HG03064 (cell line): Measurements from ENCODE around the gene OSBP2.

Source experiments
- ATAC-seq: cut with Tn5 transposase; IDR thresholded peaks from one replicate; pipeline ENCODE4 v1.9.1; 2021; ENCODE audit warnings: low read depth; ENCODE audit not compliant: unreplicated experiment

Gene OSBP2

GRCh38 chr22:30890686-30891442 is 196.2 kb downstream of the OSBP2 start:
- no peak for ATAC-seq

GRCh38 chr22:30891443-30891755 is 196.7 kb downstream of the OSBP2 start:
- ATAC-seq = no peak

DNA sequence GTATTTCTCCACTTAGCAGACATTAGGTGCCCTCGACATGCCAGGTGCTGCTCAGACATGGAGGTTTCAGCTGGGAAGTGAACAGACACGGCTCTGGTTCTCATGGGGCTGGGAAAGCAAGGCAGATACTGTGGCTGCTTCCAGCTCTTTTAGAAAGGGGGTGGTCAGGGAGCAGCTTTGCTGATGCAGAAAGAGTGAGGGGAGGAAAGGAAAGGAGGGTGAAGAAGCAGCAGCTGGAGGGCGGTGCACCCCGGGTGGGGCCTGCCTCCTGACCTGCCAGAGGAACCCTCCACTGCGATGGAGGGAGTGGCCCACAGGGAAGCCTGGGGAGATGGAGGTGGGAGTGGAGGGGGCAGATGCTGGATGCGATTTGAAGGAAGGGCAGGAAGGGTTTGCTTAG is 197.1 kb downstream of the OSBP2 start:
- ATAC-seq = no peak

DNA sequence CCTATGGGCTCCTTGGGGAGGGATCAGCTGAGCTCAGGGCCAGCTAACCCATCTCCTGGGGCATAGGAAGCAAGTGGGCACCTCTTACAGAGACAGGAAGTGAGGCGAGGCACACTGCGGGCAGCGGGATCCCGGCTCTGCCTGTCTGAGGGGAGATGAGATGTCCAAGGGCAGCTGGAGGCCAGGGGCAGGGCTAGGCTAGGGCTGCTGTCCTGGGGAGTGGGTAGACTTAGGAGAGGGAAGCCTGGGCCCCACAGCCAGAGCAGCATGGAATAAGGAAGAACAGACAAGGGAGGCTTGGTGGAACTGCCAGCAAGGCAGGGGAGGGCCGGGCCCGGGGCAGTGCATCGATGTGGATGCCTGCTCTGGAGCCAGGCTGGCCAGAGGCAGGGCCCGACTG is 197.6 kb downstream of the OSBP2 start:
- ATAC-seq = no peak

DNA sequence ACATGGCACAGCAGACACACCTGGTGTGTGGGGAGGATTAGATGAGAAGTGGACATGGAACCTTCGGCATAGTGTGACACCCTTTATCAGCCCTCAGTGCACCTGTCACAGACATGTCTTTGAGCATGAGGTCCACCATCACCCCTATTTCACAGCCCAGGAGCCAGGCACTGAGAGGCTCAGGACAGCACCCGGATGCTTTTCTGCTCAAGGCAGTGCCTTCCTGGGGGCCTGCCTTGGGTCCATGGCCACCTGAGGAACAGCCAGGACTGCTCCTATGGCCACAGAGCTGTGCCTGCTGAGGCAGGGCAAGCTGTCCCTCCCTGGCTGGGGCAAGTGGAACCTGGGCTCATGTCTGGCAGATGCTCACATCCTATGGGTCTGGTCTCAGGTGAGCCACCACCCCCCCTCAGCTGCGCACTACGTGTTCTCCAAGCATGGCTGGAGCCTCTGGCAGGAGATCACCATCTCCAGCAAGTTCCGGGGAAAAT is 198.1 kb downstream of the OSBP2 start:
- ATAC-seq = no peak

- no peak for ATAC-seq
Measured at GRCh38 chr22:30893434-30894370, 199.0 kb downstream of the OSBP2 start.

DNA sequence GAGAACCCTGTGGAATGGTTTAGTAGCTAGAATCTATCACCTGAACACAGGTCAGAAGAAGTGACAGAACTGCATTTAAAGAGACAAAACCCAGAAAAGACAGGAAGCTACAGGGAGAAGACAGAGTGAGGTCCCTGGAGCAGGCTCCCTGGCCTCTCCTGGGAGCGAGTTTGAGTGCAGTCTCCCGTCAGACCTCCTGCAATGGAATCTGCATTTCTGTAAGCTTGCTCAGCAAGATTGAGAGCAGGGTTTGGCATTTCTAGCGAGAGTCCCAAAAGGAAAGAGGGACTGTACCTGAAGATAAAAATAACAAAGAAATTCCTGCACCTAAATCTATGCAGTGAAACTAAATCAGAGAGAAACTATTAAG is 199.7 kb downstream of the OSBP2 start:
- no peak for ATAC-seq

- no peak for ATAC-seq
Measured at GRCh38 chr22:30902496-30903357, 208.1 kb downstream of the OSBP2 start.

- no peak for ATAC-seq
Measured at GRCh38 chr22:30903876-30904460, 209.3 kb downstream of the OSBP2 start.

GRCh38 chr22:30905696-30906341 is 211.1 kb downstream of the OSBP2 start:
- ATAC-seq = no peak

DNA sequence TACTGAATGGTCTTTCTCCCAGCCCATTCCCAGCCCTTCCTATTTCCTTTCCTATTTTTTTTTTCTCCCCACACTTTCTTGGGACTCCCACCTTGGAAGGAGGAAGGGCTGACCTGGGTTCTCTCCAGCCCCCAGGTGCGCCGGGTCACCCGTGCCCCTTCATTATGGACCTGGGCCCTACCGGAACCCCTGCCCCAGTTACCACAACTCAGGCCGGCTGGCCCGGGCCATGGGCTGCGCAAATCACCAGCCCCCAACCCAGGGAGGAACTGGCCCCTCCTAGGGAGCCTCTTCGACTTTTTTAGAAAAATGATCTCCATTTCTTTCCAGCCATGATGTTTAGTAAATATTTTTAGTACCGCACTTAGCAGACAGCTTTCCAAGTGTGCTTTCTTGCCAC is 211.7 kb downstream of the OSBP2 start:
- ATAC-seq = no peak

DNA sequence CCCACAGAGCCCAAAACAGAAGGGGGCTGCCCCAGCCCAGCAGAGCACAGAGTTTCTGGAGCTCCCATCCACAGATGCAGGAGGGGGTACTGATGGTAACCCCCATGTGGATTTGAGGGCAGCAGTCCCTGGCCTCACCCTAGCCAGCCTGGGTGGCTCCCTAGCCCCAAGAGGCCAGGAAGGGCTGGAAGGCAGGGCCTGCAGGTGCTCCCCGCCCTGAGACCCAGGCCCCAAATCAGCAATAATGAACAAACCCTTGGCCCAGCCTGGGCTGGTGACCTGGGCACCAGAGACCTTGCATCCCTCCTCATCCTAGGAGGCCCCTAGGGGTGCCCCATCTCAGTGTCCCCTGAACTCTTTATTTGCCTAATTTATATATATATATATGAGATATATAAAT is 212.3 kb downstream of the OSBP2 start:
- ATAC-seq = no peak

GRCh38 chr22:30908051-30908461 is 213.4 kb downstream of the OSBP2 start:
- no peak for ATAC-seq

DNA sequence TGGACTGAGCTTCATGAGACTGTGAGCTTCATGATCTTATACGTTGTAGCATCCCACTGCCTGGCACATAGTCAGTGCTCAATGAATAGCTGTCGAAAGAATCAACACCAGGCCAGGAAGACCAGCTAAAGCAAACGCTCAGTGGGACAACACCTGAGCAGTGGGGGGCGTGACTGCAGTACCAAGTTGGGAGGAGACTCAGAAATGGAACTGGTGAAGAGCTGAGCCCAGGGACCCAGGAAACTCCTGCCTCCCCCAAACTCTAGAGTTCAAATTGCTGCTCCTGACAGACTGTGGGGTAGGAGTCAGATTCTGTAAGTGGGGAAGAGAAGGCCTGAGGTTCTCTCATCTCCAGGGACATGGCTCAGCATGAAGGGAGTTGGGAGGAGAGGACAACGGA is 214.6 kb downstream of the OSBP2 start:
- no peak for ATAC-seq

- ATAC-seq = no peak
Measured at GRCh38 chr22:30910358-30910757, 215.7 kb downstream of the OSBP2 start.

GRCh38 chr22:30918761-30919160 is 224.1 kb downstream of the OSBP2 start:
- no peak for ATAC-seq

DNA sequence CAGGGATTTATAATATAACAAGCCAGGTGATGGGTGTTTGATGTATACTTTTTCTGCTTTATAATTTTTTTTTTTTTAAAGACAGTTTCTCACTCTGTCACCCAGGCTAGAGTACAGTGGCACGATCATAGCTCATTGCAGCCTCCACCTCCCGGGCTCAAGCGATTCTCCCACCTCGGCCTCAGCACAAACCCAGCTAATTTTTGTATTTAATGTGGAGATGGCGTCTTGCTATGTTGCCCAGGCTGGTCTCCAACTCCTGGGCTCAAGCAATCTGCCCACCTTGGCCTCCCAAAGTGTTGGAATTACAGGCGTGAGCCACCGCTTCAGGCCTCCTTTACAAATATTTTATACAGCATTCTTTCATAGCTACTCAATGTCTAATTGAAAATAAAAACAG is 225.3 kb downstream of the OSBP2 start:
- no peak for ATAC-seq

DNA sequence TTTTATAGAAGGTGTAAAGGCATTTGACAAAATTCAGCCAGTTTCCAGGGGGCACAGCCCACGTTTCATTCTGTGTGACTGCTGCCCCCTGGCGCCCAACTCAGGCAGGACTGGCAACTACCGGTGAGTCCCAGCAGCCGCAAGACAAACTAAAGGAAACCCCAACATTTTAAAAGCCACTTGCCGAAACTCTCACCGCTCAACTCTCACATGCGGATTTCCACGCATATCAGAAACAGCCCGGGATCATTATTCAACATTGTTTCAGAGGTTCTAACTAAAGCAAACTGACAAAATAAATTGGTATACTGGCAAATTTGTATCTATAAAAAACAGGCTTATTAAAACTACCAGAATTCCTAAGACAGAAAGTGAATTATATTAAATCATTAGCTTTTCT is 225.7 kb downstream of the OSBP2 start:
- no peak for ATAC-seq

GRCh38 chr22:30921108-30921507 is 226.4 kb downstream of the OSBP2 start:
- no peak for ATAC-seq

DNA sequence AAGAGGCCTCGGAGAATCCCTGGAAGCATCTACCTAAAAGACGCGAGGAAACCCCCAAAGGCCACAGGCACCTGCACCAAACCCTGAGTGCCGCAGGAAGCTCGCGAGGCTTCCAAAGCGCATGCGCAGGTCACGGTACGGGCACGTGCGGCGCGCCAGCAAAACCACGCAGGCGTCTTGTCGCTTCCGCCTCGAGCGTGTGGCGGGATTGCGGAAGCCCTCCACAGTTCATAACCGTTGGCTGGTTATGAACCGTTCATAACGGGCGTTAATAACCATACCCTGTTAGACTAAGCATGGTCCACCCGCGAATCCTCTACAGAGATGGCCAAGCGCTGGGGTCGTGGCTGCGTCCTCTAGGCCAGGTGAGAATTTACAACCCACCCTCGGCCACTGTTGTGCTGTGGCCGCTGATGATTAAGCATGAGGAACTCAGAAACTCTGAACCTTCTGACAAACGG is 227.5 kb downstream of the OSBP2 start:
- no peak for ATAC-seq
